HG03521 (cell line): ENCODE results near the gene TGFBI.
A peak's percentile ranks its signal among the peaks of the same experiment; 100 is the strongest.

Experiments used
- ATAC-seq: cut with Tn5 transposase; IDR thresholded peaks from one replicate; pipeline ENCODE4 v1.9.1; 2021; ENCODE audit warnings: mild to moderate bottlenecking, moderate library complexity; ENCODE audit not compliant: unreplicated experiment

Gene TGFBI

DNA sequence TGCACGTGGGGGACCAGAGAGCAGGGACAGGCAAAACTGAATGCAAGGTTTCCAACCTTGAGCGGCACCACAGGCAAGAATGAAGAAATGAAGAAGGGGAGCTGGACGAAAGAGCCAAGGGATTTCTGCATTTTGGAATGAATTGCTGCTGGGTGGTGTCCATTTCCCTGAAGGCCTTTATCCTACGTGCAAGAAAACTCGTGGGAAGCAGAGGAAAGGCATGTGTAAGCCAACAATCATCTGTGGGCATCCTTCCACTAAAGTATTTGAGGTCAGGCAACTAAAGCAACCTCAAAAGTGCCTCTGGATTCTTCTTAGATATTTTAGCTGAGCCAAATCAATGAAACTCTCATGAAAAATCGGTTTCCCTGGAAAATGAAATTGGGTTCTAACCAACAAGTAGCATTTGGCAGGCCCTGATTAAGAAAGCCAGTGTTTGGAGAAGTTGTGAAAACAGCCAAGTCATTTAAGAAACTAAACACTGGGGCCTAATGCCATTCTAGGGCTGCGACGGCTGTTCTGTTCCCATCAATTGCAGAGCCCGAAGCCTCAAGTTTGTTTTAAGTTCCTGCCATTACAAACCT lies 4.7 kb upstream of the TGFBI start:
- no peak for ATAC-seq

DNA sequence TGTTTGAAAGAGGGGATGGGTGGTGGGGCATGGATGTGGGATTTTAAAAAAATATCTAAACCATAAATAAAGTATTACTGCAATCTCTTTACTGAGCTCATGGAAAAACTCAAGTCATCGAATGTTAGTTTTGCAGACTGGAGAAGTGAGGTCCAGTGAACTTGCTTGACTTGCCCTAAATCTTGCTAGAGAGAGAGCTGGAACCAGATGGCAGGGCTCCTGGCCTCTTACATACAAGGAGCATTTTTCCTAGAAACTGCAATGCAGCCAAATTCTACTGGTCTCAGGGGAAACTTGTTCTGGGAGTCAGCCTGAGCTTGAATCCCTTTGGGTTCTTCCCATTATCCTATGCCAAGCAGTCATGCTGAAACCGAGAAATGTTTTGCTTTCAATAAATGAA lies 2.9 kb upstream of the TGFBI start:
- no peak for ATAC-seq

DNA sequence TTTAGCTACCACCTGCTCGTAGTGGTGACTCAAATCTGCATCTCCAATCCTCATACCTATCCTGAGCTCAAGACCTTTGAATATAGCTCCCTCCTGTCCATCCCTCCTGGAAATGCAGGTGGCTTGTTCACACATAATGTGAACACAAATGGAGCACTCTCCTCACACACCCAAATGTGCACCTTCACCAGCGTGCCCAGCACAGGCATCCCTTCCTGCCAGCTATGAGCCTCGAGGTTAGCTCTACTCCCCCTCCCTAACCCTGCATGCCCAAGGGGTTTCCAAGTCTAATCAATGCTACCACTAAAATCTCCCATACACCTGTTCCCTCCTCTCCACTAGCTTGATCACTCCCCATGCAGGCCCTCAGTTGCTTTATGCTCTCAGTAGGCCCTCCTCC lies 2.2 kb upstream of the TGFBI start:
- no peak for ATAC-seq

DNA sequence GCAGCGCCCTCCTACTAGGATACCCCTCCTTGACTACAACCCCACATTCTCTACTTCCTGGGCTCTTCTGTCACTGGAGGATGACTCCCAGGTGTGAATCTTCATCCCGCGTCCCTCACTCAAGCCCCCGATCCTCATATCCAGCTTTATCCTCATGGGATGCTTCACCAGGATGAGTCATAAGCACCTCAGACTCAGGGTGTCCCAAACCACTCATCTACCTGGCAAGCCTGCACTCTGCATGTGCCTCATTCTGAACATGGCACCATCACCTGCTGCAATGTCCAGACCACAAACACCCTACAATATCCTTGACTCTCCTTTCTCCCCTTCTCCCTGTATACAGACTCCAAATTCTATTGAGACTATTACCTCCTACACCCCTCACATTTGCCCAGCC lies 1.5 kb upstream of the TGFBI start:
- no peak for ATAC-seq

DNA sequence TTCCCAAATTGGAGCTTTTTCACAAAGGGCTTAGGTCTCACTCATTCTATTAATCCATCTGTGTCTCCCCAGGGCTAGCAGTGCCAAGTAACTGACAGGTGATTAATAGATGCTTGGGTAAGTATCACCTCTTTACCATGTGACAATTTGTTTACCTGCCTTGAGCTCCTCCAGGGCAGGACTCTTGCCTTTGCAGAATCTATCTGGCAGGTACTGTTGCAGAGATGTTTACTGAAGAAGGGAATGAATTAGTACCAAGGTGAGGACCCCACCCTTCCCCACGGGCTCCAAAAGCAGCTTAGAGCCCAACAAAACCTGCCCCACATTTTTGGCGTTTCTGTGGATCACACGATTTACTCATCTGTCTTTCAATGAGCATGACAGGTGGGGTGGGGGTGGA lies 698 bp upstream of the TGFBI start:
- ATAC-seq: no peak

DNA sequence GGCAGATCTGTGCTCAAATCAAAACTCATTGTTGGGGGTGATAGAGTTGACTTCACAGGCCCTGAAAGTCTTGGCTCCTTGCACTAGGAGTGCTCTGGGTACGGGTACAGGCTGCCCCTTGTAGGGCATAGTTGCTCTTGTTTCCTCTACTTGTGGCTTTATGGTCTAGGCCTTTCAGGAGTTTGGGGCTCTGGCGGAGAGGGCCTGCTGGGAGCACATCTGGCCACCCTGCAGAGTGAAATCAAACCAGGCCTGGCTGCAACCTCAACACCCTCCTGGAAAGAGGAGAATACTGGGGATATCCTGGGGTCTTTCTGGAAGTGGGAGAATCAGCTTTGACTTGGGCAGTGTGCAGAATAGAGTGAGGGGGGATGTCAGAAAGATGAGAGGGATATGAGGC lies 1.5 kb downstream of the TGFBI start:
- no peak for ATAC-seq

DNA sequence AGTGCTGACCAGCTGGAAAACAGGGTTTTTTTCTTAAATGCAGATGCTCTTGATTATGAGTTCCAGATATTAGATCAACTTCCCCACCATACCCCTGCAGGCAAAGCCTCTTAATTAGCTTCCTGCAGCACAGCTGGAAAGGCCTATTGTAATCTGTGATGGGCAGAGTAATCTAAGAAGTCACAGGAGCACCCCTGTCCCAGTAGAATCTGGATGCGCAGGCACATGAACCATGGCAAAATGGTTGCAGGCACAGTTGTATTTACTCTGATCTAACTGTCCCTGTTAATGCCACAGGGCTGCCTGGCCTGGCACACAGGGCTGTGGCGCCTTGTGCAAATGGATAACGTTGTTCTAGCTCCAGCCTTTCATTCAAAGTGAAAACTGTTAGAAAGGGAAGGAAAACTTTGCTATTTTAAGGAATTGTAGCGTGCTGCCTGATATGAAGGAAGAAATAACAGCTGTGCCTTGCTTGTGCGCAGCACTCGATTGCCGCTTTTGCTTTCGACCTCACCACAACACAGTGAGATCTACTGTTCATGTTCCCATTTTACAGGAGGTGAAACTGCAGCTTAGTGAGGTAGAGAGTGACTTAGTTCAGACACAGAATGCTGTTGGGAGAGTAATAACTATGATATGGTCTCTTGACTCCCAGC lies 2.3 kb downstream of the TGFBI start:
- ATAC-seq: peak; percentile 71

DNA sequence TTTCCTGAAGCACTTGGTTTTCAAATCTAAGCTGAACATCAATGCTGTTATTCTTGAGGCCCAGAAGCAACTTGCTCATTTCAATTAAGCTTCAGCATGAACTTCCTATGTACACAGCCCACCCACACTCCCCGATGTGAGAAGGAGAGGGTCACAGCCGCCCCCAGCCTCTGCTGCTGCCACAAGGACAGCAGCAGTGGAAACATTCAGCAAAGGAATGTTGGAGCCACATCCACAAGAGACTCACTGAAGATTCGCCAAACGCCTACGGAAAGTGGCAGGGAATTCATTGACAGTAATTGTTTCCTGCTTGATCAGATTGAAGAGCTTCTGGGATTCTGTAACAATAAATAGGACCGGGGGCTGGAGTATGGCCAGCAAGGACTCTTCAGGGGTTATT lies 2.9 kb downstream of the TGFBI start:
- ATAC-seq: no peak

DNA sequence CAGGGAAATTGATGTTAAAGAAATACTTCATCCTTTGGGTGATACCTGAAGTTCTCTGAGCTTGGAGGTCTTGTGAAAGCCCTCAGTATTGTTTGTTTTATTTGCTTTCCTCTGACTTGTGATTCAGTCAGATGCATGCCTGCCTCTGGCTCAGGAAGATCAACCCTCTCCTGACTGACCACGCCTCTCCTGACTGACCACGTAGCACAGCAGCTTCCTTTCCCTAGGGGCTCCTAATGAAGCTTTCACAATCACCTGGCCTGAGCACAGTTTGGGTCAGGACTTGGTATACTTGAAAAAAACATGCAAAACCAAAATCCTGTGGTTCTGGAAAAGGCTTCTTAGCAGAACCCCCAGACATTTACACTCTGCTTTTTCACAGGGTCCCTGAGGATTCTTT lies 3.8 kb downstream of the TGFBI start:
- ATAC-seq: no peak

DNA sequence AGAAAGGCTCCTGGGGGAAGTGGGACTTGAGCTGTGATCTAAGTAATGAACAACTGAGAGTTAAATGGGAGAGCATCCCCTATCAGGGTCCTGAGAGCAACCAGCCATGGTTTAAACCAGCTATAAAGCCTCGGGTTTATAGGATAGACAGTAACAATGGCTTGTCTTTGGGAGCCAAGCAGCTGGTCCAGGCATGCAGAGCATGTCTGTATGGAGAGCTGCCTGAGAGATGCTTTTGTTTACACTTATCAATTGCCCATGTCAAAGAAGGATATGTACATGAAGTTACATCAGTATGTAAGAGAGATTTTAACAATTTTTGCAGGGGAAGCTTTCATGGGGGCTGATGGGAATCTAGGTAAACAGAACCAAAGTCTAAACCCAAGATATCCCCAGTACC lies 4.4 kb downstream of the TGFBI start:
- ATAC-seq: no peak

DNA sequence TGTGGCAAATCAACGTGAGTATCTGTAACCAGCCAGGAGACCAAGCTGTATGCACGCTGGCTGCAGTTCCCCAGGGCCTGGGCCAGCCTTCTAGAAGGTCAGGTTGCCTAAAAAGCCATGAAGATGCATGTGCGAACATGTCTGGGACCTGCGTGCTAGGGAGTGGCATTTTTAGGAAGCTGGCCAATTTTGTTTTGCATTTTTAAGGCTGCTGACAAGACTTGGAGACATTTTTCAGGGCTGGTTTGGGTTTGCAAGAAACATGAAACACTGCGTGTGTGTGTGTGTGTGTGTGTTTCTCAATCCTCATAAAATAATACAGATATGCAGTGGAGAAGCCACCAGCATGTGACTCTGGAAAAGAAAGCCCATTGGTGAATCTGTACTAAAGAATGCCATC lies 5.1 kb downstream of the TGFBI start:
- ATAC-seq: no peak

DNA sequence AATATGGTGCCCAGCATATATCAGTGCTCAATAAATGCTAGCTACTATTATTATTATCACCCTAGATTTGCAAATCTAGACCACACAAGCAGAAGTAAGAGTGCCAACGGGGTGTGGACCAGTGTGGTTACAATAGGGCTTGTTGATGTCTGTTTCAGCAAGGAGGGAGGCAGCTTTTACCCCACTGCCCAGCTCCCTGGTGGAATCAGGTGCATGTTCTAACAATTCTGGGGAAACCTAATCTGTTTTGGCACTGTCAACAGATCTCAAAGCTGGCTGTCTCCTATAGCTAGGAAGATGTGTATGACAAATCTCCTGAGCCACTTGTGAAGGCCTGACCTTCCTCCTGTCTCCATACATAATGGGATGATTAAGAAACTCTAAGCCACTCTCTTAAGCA lies 5.7 kb downstream of the TGFBI start:
- ATAC-seq: no peak

DNA sequence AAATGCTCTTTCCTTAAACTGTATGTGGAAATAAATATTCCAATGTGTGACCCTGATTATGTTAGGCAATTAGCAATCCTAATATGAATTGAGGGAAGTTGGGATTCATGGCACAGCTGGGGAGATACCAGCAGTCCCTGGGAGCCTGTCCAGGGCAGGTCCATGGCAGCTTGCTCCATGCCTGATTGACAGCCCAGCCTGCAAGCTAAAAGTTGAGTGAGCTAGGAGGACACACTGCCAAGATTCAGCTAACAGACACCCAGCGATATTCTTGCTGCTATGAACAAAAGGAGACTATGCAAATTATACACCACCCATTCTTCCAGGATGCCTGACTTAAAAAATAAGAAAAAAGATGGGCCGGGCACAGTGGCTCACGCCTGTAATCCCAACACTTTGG lies 6.2 kb downstream of the TGFBI start:
- no peak for ATAC-seq

DNA sequence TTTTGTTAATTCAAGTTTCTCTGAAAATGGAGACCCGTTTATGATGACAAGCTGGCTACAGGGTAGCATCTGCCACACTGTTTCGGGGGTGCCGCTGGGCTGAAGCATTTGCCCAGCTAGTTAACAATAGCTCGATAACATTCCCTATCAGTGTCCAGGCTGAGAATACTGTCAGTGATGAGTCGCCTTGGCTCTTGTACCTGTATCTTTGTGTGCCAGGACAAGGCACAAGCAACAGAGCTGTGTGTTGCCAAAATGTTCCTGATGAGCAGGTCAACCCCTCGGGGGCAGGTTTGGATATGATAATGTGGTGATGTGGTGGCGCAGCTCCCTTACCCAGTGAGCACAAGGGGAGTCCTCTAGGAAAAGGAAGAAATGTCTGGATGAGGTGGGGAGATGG lies 7.0 kb downstream of the TGFBI start:
- ATAC-seq: no peak

DNA sequence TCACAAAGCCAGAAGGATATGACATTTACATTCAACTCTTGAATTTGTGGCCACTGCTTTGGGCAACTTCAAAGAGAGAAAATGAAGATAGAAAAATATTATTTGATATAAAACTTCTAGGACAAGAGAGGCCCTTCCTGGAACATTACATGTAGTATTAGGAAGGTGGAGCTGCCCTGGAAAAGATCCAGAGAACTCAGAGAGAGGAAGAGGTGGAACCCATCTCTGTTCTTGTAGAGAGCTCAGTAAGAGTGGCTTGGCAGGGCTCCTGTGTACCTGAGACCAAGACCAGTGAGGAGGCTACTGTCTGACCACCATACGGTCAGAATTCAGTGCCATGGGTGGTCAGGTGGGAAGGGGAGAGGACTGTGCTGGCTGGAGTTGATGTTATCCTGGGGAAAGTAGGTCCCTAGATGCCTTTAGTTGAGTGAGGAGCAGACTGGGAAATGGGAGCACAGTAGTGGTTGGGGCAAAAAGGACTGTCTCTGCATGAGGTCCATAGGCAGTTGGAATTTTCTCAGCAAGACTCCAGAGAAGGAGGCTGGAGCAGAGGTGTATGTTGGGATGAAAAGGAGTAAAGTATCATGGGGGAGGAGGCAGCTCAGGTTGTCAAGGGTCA lies 7.6 kb downstream of the TGFBI start:
- ATAC-seq: no peak

DNA sequence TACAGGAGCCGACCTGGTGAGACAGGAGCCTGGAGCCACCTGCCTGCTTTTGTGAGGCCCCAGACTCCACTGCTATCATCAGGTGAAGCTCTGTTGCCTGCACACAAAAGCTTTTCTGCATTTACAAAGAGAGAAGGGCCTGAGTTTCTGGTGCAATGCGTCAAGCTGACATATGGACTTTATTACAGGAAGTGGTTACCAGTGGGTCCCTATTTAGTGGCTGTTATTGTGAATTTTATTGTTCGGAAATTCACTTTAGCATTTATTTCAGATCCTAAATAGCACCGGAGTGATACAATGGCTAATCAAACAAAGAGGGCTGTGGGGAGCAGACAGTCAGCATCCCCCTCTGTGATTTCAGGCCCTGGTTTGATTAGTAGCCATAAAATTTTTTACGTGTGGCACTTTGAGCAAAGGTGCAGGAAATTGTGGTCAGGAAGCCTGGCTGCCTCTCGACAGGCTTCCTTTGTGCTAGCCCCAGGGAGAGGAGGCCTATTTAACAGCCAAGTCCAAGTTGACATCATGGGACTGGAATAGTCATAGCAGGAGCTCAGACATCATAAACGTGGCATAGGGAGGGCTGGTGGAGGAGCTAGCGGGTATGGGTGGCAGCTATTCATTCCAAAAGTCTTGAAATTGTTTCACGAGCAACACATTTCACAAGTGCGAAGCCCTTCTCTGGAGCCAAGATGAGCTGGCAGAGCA lies 8.4 kb downstream of the TGFBI start:
- ATAC-seq: no peak

DNA sequence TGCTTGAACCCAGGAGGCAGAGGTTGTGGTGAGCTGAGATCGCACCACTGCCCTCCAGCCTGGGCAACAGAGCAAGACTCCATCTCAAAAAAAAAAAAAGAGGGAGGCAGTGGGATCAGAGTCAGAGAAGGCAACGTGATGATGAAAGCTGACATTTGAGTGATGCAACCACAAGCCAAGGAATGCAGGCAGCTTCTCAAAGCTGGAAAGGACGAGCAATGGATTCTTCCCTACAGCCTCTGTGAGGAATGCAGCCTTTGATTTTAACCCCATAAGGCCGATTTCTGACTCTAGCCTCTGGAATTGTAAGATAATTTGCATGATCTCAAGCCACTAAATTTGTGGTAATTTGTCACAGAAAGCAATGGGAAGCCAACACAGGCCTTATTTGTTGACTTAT lies 9.8 kb downstream of the TGFBI start:
- ATAC-seq: no peak

DNA sequence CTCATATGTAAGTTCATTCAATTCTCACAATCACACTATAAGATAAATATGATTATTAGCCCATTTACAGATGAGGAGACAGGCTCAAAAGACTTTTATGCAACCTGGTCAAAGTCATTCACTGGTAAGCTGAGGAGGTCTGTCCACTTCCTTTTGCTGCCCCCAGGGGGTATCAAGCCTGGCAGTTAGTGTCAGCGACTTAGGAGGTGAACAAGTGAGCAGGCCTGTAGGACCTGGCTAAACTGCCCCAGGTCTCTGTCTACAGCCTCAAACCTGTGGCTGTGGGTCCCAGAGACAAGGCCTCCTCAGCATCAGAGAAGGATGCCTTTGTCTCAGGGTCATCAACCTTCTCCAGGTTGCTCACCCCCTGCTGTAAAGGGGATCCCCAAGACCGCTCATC lies 10.4 kb downstream of the TGFBI start:
- ATAC-seq: no peak

DNA sequence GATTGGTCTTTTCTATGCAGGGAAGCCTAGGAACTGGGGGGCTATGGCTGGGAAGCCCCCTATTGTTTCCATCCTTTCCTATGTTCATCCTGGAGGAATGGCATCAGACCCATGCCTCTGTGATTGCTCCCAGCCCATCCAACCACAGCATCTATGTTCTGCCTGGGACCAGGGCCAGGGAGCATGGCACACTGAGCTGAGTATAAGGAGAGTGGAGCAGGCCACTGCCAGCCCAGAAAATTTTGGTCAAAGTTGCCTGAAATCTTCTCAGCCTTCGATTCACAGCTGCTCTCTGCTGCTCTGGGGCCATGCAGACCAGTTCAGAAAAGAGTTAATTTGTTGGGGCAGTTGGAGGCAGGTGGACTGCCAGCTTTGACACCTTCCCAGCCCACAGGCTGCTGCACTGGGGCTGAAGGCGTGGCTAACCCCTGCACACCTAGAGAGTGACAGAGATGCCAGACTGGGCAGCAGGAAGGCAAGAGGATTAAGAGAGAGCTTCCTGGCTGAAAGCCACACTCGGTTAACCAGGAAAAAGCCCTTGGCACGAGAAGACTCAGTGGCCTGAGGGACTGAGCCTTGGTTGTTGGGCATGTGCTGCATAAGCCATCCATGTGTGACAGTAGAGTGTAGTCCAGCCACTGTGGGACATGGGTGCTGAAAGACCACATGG lies 12.1 kb downstream of the TGFBI start:
- no peak for ATAC-seq

DNA sequence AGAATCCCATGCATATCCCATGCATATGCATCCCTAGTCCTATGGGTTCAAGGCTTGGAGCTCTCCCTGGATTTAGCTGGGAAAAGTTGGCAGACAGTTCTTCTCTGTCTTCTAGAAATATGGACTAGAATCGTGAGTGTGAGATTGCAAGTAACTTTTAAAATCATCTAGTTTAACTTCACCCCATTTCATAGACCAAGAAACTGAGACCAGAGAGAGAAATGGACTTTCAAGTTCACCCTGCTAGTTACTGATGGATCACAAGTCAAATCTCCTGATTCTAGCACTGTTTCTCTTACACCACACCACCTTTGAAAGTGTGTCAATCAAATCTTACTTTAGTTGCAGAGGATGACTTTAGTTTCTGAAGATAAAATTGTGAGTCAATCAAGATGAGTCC lies 13.4 kb downstream of the TGFBI start:
- ATAC-seq: no peak

DNA sequence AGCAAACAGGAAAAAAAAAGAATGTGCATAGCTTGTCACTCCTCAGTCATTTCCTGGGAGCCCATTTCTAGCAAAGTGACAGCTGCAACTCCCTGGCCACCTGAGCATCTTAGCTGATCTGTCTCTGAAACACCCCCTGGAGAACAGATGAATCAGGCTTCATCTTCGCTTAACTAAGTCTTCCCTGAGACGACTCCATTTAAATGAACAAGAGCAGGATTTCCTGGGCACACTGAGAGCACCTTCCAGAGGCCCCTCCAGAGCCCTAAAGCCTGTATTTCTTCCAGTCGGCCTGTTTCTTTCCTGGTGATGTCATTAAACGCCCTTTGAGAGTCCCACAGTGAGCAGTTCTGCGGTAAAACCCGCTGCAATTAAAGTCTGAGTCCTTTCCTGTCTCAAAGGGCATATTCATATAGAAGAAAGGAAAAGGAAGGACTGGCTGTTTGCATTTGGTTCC lies 13.9 kb downstream of the TGFBI start:
- no peak for ATAC-seq

DNA sequence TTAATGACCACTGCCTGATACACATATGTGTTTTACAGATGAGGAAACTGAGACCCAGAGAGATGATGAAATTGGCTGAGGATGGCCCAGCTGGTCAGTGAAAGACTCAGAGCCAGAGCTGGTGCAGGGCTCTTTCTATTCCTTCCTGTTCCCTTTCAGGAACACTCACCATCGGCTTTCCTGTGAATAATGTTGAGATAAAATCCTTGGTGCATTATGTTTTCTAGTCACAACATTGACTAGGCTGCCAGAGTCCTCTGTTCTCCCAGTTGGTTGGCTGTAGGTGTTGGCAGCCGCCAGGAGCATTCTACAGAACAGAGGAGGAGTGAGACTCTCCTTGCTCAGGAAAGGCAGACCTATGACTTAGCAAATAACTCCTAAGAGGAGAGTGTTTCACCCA lies 14.8 kb downstream of the TGFBI start:
- ATAC-seq: no peak
